ENCODE results near the gene MLLT10. TPM values are rescaled to one million over a fixed set of nuclear protein-coding genes. Genes with fewer than 3 reads are reported as not detected.

Gene MLLT10
- total RNA-seq, 1 donor from 2014 or later, result 61.3 TPM

DNA sequence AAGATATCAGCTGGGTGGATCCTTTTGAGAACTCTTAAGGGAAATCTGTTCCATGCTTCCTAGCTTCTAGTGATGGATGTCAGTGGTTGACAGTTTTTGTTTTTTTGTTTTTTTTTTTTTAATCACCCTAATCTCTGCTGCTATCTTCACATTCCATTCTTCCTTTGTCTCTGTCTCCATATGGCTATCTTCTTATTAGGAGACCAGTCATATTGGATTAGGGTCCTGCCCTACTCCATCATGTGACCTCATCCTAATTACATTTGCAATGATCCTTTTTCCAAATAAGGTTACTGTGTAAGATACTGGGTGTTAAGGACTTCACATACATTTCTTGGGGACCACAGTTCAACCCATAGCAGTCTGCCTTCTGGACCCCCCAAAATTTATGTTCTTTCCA is 69.7 kb downstream of the MLLT10 start:
- peaks cover 30% of the 10 kb centered on the region for H3K36me3 Mint-ChIP-seq
- H3K4me3 Mint-ChIP-seq, result no peak overlapping the region
- H4K20me1 ChIP-seq (ENCODE audit: low read depth), result peaks cover 16% of the 10 kb centered on the region
- H3F3A ChIP-seq (ENCODE audit: low read depth), result peaks cover 4% of the 10 kb centered on the region
- peaks cover 8% of the 10 kb centered on the region for H3K9me3 ChIP-seq (ENCODE audit: low read depth)
- peaks cover 27% of the 10 kb centered on the region for H3K36me3 ChIP-seq
- no peaks in the 10 kb centered on the region for H3K27me3 Mint-ChIP-seq (ENCODE audit: insufficient read depth, low read depth)
- TF ChIP-seq, protein P1, sequence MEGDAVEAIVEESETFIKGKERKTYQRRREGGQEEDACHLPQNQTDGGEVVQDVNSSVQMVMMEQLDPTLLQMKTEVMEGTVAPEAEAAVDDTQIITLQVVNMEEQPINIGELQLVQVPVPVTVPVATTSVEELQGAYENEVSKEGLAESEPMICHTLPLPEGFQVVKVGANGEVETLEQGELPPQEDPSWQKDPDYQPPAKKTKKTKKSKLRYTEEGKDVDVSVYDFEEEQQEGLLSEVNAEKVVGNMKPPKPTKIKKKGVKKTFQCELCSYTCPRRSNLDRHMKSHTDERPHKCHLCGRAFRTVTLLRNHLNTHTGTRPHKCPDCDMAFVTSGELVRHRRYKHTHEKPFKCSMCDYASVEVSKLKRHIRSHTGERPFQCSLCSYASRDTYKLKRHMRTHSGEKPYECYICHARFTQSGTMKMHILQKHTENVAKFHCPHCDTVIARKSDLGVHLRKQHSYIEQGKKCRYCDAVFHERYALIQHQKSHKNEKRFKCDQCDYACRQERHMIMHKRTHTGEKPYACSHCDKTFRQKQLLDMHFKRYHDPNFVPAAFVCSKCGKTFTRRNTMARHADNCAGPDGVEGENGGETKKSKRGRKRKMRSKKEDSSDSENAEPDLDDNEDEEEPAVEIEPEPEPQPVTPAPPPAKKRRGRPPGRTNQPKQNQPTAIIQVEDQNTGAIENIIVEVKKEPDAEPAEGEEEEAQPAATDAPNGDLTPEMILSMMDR (IDR thresholded peaks at IDR 0.05), result no peak
- H3K4me3 ChIP-seq, result no peak overlapping the region
- no peaks in the 10 kb centered on the region for H3K27me3 ChIP-seq
- H3K27ac Mint-ChIP-seq, result no peak overlapping the region
- no peak overlapping the region for H3K9ac ChIP-seq
- no peak overlapping the region for H3K4me2 ChIP-seq
- H3K9me3 Mint-ChIP-seq, result peaks cover 15% of the 10 kb centered on the region
- H3K27ac ChIP-seq, result no peak overlapping the region
- peaks cover 97% of the 10 kb centered on the region for H3K79me2 ChIP-seq (ENCODE audit: low read depth)
- no peak for DNase-seq (ENCODE audit: low spot score)
- H3K4me1 Mint-ChIP-seq, result no peaks in the 10 kb centered on the region
- no peak overlapping the region for H2AFZ ChIP-seq (replicated peaks)
- H3K4me1 ChIP-seq, result no peaks in the 10 kb centered on the region

DNA sequence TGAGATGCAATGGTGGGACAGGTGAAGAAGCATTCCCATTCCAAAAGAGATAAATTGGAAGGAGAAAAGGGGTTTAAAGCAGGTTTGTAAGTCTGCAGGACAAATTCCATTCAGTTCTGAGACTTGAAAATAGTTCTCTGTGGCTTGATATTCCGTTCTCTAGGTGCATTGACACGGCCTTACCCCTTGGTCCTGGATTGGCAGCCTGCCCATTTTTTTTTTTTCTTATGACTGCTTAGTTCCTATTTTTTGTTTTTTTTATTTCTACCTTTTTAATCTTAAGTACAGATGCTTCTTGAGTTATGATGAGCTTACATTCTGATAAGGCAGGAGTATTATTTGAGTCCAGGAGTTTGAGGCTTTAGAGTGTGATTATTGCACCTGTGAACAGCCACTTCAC is 70.6 kb downstream of the MLLT10 start:
- Mint-ChIP-seq H3K27me3 (ENCODE audit: insufficient read depth, low read depth) (no peaks in the 10 kb centered on the region), H3K36me3 (peaks cover 40% of the 10 kb centered on the region), H3K4me3 (no peak overlapping the region), H3K4me1 (no peaks in the 10 kb centered on the region), H3K9me3 (peaks cover 19% of the 10 kb centered on the region), H3K27ac (no peak overlapping the region)
- H4K20me1 ChIP-seq (ENCODE audit: low read depth), result peaks cover 8% of the 10 kb centered on the region
- TF ChIP-seq, protein P1 (IDR thresholded peaks at IDR 0.05), result no peak
- TF ChIP-seq EZH2 (IDR thresholded peaks at IDR 0.05), result no peak
- no peak for TF ChIP-seq EZH2phosphoT487 (IDR thresholded peaks at IDR 0.05)
- no peak overlapping the region for H2AFZ ChIP-seq (replicated peaks)
- no peak overlapping the region for H3K9ac ChIP-seq
- no peaks in the 10 kb centered on the region for H3K4me1 ChIP-seq
- H3K79me2 ChIP-seq (ENCODE audit: low read depth), result peaks cover 97% of the 10 kb centered on the region
- peaks cover 29% of the 10 kb centered on the region for H3K36me3 ChIP-seq
- H3K9me3 ChIP-seq (ENCODE audit: low read depth), result peaks cover 8% of the 10 kb centered on the region
- no peak overlapping the region for H3K27ac ChIP-seq
- no peak for DNase-seq (ENCODE audit: low spot score)
- H3K4me3 ChIP-seq, result no peak overlapping the region
- no peaks in the 10 kb centered on the region for H3K27me3 ChIP-seq
- peaks cover 12% of the 10 kb centered on the region for H3F3A ChIP-seq (ENCODE audit: low read depth)
- no peak overlapping the region for H3K4me2 ChIP-seq

DNA sequence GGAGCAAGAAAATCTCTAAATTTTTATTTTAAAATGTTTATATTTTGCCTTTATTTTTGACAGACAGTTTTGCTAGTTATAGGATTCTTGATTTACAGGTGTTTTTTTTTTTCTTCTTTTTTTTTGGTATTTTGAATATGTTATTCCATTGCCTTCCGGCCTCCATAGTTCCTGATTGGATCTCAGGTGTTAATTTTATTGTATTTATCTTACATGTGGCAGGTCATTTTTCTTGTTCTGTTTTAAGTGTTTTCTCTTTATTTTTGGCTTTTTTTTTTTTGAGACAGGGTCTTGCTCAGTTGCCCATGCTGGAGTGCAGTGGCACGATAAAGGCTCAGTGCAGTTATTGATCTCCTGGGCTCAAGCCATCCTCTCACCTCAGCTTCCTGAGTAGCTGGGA is 73.9 kb downstream of the MLLT10 start:
- Histone ChIP-seq H3K4me1 (no peaks in the 10 kb centered on the region), H3K27me3 (no peaks in the 10 kb centered on the region), H3F3A (ENCODE audit: low read depth) (peaks cover 22% of the 10 kb centered on the region), H3K79me2 (ENCODE audit: low read depth) (peaks cover 97% of the 10 kb centered on the region), H2AFZ (replicated peaks) (no peak overlapping the region), H3K27ac (no peak overlapping the region), H4K20me1 (ENCODE audit: low read depth) (no peaks in the 10 kb centered on the region), H3K4me3 (no peak overlapping the region), H3K9me3 (ENCODE audit: low read depth) (peaks cover 8% of the 10 kb centered on the region), H3K36me3 (peaks cover 29% of the 10 kb centered on the region), H3K4me2 (no peak overlapping the region), H3K9ac (no peak overlapping the region)
- Mint-ChIP-seq H3K27ac (no peak overlapping the region), H3K36me3 (peaks cover 42% of the 10 kb centered on the region), H3K4me3 (no peak overlapping the region), H3K4me1 (no peaks in the 10 kb centered on the region), H3K27me3 (ENCODE audit: insufficient read depth, low read depth) (no peaks in the 10 kb centered on the region), H3K9me3 (peaks cover 19% of the 10 kb centered on the region)
- TF ChIP-seq, protein P1 (IDR thresholded peaks at IDR 0.05), result no peak
- no peak for TF ChIP-seq EZH2 (IDR thresholded peaks at IDR 0.05)
- no peak for TF ChIP-seq EZH2phosphoT487 (IDR thresholded peaks at IDR 0.05)
- DNase-seq (ENCODE audit: low spot score), result no peak

Measured in neural progenitor cell (in vitro differentiated cells).